Measurements from ENCODE around the gene RPTOR. TPM values are rescaled to one million over a fixed set of nuclear protein-coding genes. Genes with fewer than 3 reads are reported as not detected.
"Not testable (repeated sequence)": the region's sequence is repeated elsewhere in the genome, so short reads cannot be mapped to it uniquely, and the experiment has no call there.

RPTOR gene
- total RNA-seq, 4 donors from 2014 or later, result 34.1 to 65.8 (median 43.6) TPM

DNA sequence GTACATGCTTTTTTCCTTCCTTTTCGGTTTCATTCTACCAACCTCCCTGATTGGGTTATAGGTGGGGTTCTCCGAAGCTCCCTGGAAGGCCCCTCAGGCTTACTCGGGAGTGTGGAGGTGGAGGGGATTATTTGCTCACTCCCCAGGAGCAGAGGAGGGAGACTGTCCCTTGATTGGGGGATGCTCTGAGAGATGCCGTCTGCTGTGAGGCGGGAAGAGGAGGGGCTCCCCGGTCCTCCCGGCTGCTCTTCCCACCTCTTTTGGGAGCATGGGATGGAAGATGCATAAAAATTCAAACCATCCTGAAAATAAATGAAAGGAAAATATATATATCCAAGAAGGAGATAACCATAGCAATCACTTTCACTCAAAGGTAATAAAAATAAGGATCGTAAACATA, 16.1 kb upstream of the RPTOR start:
- peaks cover 0 to 71% (median 3%) of the 10 kb centered on the region in 4 donors for H3K27me3 ChIP-seq
- 46% methylated on average over 8 of the region's 8 CpGs for WGBS

DNA sequence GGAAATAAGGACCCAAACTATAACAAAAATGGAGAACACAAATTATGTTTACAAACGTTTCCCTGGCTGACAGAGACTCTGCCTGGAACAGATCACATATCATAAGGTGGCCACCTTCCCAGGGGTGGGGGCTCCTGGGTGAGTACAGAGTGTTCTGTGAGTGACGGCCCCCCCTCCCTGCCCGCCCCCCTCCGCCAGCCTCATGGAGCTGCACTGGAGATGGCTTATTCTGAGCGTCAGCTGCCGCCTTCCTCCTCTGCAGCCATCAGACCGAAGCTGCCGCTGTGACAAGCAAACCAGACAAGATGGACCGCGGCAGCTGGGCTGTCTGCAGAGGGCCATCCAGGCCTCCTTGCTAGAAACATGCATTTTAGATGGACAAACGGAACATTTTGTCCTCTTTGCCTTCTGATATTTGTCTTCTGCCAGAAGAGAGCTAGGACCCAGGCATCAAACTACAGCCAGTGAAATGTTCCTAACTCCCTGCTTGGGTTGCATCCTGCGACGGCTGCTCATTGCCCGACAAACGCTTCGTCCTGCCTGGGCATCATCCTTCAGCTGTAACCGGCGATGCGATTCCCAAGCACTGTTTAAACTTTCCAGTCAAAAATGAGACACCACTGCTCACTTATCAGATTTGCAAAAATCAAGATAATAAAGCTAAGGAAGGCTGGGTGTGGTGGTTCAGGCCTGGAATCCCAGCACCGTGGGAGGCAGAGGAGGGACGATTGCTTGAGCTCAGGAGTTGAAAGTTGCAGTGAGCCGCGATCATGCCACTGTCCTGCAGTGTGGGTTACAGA, 15.3 kb upstream of the RPTOR start:
- Histone ChIP-seq H3K9me3 (no peaks in the 10 kb centered on the region), H3K4me1 (peaks cover 0 to 5% (median 0%) of the 10 kb centered on the region in 4 donors), H3K27me3 (peaks cover 0 to 71% (median 3%) of the 10 kb centered on the region in 4 donors), H3K4me3 (no peak overlapping the region), H3K36me3 (no peaks in the 10 kb centered on the region), H3K27ac (replicated peaks in 1 of 4) (no peak overlapping the region)
- 63% methylated on average over 15 of the region's 23 CpGs for WGBS
- TF ChIP-seq POLR2AphosphoS5 (IDR thresholded peaks at IDR 0.05) (no peak), EP300 (IDR thresholded peaks at IDR 0.05) (no peak), POLR2A (IDR thresholded peaks at IDR 0.05; ENCODE audit: low read depth) (no peak)
- TF ChIP-seq, protein P1, sequence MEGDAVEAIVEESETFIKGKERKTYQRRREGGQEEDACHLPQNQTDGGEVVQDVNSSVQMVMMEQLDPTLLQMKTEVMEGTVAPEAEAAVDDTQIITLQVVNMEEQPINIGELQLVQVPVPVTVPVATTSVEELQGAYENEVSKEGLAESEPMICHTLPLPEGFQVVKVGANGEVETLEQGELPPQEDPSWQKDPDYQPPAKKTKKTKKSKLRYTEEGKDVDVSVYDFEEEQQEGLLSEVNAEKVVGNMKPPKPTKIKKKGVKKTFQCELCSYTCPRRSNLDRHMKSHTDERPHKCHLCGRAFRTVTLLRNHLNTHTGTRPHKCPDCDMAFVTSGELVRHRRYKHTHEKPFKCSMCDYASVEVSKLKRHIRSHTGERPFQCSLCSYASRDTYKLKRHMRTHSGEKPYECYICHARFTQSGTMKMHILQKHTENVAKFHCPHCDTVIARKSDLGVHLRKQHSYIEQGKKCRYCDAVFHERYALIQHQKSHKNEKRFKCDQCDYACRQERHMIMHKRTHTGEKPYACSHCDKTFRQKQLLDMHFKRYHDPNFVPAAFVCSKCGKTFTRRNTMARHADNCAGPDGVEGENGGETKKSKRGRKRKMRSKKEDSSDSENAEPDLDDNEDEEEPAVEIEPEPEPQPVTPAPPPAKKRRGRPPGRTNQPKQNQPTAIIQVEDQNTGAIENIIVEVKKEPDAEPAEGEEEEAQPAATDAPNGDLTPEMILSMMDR (IDR thresholded peaks at IDR 0.05), result no peak
- no peak for DNase-seq (ENCODE audit: extremely low spot score)
- intact Hi-C loops (cut with DNase I), result no loop called here

More for the DNA sequence above, 16.1 kb upstream of the RPTOR start:
- no peak for TF ChIP-seq POLR2AphosphoS5 (IDR thresholded peaks at IDR 0.05)
- TF ChIP-seq, protein P1 (IDR thresholded peaks at IDR 0.05), result no peak
- no peak for TF ChIP-seq POLR2A (IDR thresholded peaks at IDR 0.05; ENCODE audit: low read depth)
- no peak for TF ChIP-seq EP300 (IDR thresholded peaks at IDR 0.05)
- H3K4me1 ChIP-seq, result peaks cover 0 to 5% (median 0%) of the 10 kb centered on the region in 4 donors
- H3K36me3 ChIP-seq, result no peaks in the 10 kb centered on the region
- H3K9me3 ChIP-seq, result no peaks in the 10 kb centered on the region
- intact Hi-C loops (cut with DNase I), result no loop called here
- no peak overlapping the region for H3K4me3 ChIP-seq
- DNase-seq (ENCODE audit: extremely low spot score), result no peak
- no peak overlapping the region for H3K27ac ChIP-seq (replicated peaks in 1 of 4)

DNA sequence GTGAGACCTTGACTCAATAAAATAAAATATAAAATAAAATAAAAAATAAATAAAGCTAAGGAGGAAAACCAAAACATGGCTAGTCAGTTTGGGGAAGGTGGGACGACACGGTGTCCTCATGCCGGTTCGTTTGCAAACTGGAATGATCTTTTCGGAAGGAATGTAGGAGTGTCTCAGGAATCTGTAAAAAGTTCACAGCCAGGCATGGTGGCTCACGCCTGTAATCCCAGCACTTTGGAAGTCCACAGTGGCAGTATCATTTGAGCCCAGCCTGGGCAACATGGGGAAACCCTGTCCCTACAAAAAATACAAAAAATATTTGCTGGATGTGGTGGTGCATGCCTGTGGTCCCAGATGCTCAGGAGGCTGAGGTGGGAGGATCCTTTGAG, 14.7 kb upstream of the RPTOR start:
- no peak for DNase-seq (ENCODE audit: extremely low spot score)
- H3K27ac ChIP-seq (replicated peaks in 1 of 4), result no peak overlapping the region
- no peaks in the 10 kb centered on the region for H3K9me3 ChIP-seq
- WGBS, result 75% methylated on average over 6 of the region's 6 CpGs
- H3K4me3 ChIP-seq, result no peak overlapping the region
- no peaks in the 10 kb centered on the region for H3K36me3 ChIP-seq
- H3K4me1 ChIP-seq, result peaks cover 0 to 5% (median 0%) of the 10 kb centered on the region in 4 donors
- intact Hi-C loops (cut with DNase I), result no loop called here
- peaks cover 0 to 71% (median 3%) of the 10 kb centered on the region in 4 donors for H3K27me3 ChIP-seq
- TF ChIP-seq, protein P1 (IDR thresholded peaks at IDR 0.05), result no peak
- no peak for TF ChIP-seq POLR2A (IDR thresholded peaks at IDR 0.05; ENCODE audit: low read depth)
- TF ChIP-seq EP300 (IDR thresholded peaks at IDR 0.05), result no peak
- TF ChIP-seq POLR2AphosphoS5 (IDR thresholded peaks at IDR 0.05), result no peak

DNA sequence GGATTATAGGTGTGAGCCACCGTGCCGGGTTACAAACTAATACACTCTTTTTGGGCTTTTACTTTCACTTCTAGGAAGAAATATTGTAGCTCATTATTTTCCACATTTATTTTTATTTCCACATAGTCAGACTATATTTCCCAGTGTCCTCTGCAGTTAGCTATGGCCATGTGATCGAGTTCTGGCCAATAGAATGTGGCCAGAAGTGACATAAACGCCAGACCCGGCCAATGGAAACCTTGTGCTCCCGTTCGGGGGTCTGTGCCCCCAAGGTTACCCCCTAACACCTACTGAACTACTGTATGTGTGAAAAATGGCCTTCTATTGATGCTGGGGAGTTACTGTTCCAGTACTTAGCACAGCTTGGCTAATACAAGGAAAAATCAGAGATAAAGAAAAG, 13.2 kb upstream of the RPTOR start:
- no peak overlapping the region for H3K27ac ChIP-seq (replicated peaks in 1 of 4)
- H3K4me3 ChIP-seq, result no peak overlapping the region
- TF ChIP-seq POLR2A (IDR thresholded peaks at IDR 0.05; ENCODE audit: low read depth), result no peak
- no peak for TF ChIP-seq EP300 (IDR thresholded peaks at IDR 0.05)
- TF ChIP-seq, protein P1 (IDR thresholded peaks at IDR 0.05), result no peak
- no peak for TF ChIP-seq POLR2AphosphoS5 (IDR thresholded peaks at IDR 0.05)
- H3K36me3 ChIP-seq, result no peaks in the 10 kb centered on the region
- H3K27me3 ChIP-seq, result peaks cover 0 to 63% (median 3%) of the 10 kb centered on the region in 4 donors
- H3K4me1 ChIP-seq, result peaks cover 0 to 5% (median 0%) of the 10 kb centered on the region in 4 donors
- no peak for DNase-seq (ENCODE audit: extremely low spot score)
- intact Hi-C loops (cut with DNase I), result no loop called here
- 75% methylated on average over 7 of the region's 7 CpGs for WGBS
- no peaks in the 10 kb centered on the region for H3K9me3 ChIP-seq

DNA sequence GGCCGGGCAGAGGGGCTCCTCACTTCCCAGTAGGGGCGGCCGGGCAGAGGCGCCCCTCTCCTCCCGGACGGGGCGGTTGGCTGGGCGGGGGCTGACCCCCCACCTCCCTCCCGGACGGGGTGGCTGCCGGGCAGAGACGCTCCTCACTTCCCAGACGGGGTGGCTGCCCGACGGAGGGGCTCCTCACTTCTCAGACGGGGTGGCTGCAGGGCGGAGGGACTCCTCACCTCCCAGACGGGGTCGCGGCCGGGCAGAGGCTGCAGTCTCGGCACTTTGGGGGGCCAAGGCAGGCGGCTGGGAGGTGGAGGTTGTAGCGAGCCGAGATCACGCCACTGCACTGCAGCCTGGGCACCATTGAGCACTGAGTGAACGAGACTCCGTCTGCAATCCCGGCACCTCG, 7.3 kb upstream of the RPTOR start:
- H3K4me1 ChIP-seq; H3K36me3 ChIP-seq; DNase-seq (ENCODE audit: extremely low spot score); H3K4me3 ChIP-seq; intact Hi-C loops (cut with DNase I); H3K9me3 ChIP-seq; H3K27ac ChIP-seq (replicated peaks in 1 of 4): not testable (repeated sequence)
- peaks cover 0 to 32% (median 0%) of the 10 kb centered on the region in 4 donors for H3K27me3 ChIP-seq
- WGBS, result no CpG with 5 or more reads among the region's 30 CpGs

All from esophagus muscularis mucosa (tissue), 4 donors.